WERI-Rb-1 (cell line): ENCODE data around the gene PNMA8B.

Experiments used
- DNase-seq: peaks from one replicate; pipeline ENCODE4 v3.0.0-alpha.2; 2020
- H3K27ac ChIP-seq: fragments of 250-450 bp; sonication (Bioruptor Pico); 2 replicates; pipeline ENCODE4 v1.5.1; 2020; ENCODE audit warnings: mild to moderate bottlenecking, moderate library complexity
- H3K27me3 ChIP-seq: fragments of 250-450 bp; sonication (Bioruptor Pico); 2 replicates; pipeline ENCODE4 v1.5.1; 2021; ENCODE audit warnings: mild to moderate bottlenecking, low read depth, moderate library complexity; ENCODE audit not compliant: insufficient read depth, severe bottlenecking
- H3K36me3 ChIP-seq: fragments of 250-450 bp; sonication (Bioruptor Pico); 2 replicates; pipeline ENCODE4 v1.5.1; 2020; ENCODE audit warnings: mild to moderate bottlenecking, moderate library complexity
- H3K4me3 ChIP-seq: 2 replicates; pipeline ENCODE4 v1.5.1; 2011; ENCODE audit warnings: low read depth, mild to moderate bottlenecking, control low read depth, low read length
- H3K9me3 ChIP-seq: fragments of 250-450 bp; sonication (Bioruptor Pico); 2 replicates; pipeline ENCODE4 v1.5.1; 2021; ENCODE audit warnings: mild to moderate bottlenecking, moderate library complexity; ENCODE audit not compliant: severe bottlenecking
- TF ChIP-seq, protein P1 (sequence below): IDR thresholded peaks from 2 replicates; pipeline ENCODE4 v1.5.1; 2011; ENCODE audit warnings: low read depth, mild to moderate bottlenecking, control low read depth, inconsistent platforms, low read length

PNMA8B gene

DNA sequence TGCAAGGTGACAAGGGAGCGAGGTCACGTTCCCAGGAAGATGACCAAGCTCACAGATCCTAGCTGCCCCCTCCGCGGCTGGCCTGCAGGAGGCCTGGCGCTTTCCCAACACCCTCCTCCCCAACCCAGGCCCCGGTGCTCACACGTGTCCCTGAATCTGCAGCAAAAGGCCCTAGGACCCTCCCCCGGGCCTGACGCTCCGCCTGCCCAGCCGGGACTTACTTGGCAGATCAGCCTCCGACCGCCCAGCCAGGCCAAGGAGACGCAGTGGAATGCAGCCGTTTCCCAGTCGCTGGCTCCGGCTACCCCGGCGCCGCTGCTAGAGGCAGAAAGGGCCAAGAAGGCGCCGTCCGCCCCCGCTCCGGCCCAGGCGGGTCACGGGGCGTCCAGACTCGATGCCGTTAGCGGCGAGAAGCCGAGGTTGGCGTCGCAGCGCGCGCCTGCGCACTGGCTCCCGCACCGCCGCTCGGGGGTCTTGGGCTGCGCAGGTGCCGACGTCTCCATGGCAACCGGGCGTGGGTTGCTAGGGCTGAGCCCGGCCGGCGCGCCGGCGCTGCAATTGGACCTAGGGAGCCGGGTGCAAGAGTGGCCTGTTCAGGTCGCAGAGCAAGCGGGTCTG, 24.4 kb downstream of the PNMA8B start, which contains the start of gene PNMA8A:
Gene PNMA8A (minus strand): TSS at position 448 of the 618 bp plus-strand sequence. CDS start 528 bp downstream, outside the sequence.
- Histone ChIP-seq H3K36me3 (peaks cover 33% of the 10 kb centered on the region), H3K9me3 (no peaks in the 10 kb centered on the region), H3K4me3 (peak within 1 kb of the TSS; percentile 65), H3K27ac (peak within 1 kb of the TSS; percentile 69), H3K27me3 (no peaks in the 10 kb centered on the region)
- TF ChIP-seq, protein P1, sequence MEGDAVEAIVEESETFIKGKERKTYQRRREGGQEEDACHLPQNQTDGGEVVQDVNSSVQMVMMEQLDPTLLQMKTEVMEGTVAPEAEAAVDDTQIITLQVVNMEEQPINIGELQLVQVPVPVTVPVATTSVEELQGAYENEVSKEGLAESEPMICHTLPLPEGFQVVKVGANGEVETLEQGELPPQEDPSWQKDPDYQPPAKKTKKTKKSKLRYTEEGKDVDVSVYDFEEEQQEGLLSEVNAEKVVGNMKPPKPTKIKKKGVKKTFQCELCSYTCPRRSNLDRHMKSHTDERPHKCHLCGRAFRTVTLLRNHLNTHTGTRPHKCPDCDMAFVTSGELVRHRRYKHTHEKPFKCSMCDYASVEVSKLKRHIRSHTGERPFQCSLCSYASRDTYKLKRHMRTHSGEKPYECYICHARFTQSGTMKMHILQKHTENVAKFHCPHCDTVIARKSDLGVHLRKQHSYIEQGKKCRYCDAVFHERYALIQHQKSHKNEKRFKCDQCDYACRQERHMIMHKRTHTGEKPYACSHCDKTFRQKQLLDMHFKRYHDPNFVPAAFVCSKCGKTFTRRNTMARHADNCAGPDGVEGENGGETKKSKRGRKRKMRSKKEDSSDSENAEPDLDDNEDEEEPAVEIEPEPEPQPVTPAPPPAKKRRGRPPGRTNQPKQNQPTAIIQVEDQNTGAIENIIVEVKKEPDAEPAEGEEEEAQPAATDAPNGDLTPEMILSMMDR: no peak
- DNase-seq: peak; percentile 87

DNA sequence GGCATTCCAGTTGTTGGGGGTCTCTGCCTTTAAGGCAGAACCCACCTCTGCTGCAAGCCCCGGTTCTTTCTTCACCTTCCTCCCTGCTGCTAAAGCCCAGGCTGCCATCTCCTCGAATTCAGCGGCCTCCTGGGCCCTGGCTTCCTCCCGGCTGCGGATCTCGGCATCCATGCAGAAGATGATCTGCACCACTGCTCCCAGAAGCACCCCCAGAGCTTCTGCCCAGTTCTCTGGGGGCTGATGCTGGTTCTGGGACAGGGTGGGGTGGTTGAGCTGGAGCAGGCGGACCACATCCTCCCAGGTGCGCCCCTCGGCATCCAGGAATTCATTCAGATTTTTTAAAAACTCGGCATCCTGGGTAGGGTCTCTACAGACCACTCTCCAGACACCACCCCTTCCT, 25.3 kb downstream of the PNMA8B start:
- TF ChIP-seq, protein P1: no peak
- Histone ChIP-seq H3K9me3 (no peaks in the 10 kb centered on the region), H3K4me3 (no peak overlapping the region), H3K27me3 (no peaks in the 10 kb centered on the region), H3K36me3 (peaks cover 33% of the 10 kb centered on the region), H3K27ac (no peak overlapping the region)
- no peak for DNase-seq

DNA sequence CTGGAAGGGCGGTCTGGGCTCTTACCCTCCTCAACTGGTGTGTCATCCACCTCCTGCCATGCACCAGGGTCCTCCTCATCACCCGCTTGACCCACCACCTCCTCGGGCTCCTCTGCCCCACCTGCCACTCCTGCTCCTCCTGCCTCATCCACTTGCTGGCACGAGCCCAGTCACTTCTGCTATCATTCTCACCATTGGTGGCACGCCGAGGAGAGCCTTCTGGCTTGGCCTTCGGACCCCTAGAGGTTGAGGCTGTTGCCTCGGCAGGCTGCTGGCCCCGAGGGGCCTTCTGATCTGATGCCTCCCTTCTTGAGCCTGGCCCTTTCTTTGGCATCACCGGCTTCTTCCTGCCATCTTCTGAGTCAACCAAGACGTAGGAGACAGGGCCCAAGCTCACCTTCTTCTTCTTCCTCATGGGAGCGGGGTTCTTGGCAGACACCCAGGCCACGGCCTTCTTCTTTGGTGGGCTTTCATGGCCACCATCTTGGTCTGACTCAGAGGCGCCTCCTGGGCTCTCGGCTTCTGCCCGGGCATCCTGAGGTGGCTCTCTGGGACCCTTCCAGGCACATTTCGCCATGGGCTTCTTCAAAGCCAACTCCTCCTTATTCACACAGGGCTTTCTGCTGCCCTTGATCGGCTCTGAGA, 26.0 kb downstream of the PNMA8B start:
- Histone ChIP-seq H3K27me3 (no peaks in the 10 kb centered on the region), H3K9me3 (no peaks in the 10 kb centered on the region), H3K4me3 (no peak overlapping the region), H3K36me3 (peaks cover 33% of the 10 kb centered on the region), H3K27ac (no peak overlapping the region)
- TF ChIP-seq, protein P1: no peak
- DNase-seq: no peak

DNA sequence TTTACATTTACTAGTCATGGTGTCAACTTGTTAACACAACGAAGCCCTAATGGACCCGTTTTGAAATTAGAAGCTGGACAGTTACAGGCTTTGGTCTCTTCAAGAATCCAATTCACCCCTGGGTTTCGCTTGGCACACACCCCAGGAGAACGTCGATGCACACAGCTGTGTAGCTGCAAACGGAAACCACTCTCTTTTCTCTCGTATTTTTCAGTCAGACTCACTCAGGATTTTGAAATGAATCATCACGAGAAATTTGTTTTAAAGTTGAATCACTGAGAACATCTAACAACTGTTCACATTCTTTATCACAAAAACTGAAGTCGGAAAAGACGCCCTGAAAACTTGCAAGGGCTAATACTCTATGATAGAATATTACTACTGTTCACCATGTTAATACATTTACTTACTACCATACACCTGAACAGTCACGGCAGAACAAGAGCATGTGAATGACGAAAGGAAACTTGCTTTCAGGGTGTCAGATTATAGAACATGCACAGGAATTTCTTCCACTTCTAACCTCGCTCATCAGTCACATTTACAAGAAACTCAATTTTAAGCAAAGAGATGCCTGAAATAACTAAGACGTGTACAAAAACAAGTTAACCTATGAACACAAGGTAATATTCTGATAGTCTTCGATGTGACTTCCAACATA, 29.0 kb downstream of the PNMA8B start:
- TF ChIP-seq, protein P1: no peak
- Histone ChIP-seq H3K36me3 (peaks cover 33% of the 10 kb centered on the region), H3K4me3 (no peak overlapping the region), H3K27ac (no peak overlapping the region), H3K27me3 (no peaks in the 10 kb centered on the region), H3K9me3 (no peaks in the 10 kb centered on the region)
- no peak for DNase-seq

DNA sequence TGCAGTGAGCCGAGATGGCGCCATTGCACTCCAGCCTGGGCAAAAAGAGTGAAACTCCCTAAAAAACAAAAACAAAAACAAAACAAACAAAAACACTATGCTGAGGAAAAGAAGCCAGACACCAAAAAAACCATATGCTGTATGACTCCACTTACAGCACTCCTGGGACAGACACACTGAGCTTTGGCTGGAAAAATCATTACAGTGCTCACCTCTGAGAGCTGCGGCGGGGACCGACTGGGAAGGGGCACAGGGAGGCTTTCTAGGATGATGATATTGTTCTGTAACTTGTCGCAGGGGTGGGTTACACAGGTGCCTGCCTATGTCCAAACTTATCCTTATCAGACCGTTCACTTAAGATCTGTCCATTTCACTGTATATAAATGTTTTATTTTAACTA, 32.2 kb downstream of the PNMA8B start:
- Histone ChIP-seq H3K4me3 (no peak overlapping the region), H3K9me3 (no peaks in the 10 kb centered on the region), H3K36me3 (peaks cover 20% of the 10 kb centered on the region), H3K27me3 (no peaks in the 10 kb centered on the region), H3K27ac (no peak overlapping the region)
- TF ChIP-seq, protein P1: no peak
- no peak for DNase-seq
